Activated CD4-positive, CD25-positive, alpha-beta regulatory T cell (primary cell): ENCODE results near the gene STT3B.
"Not testable (repeated sequence)": the region's sequence is repeated elsewhere in the genome, so short reads cannot be mapped to it uniquely, and the experiment has no call there.

ENCODE experiments used
- DNase-seq, 4 experiments: peaks; one replicate each; lab custom pipeline; 2025; lab: John Stamatoyannopoulos, UW

STT3B gene

GRCh38 chr3:31605333-31605732, 72.6 kb downstream of the STT3B start:
- not testable (repeated sequence) for DNase-seq

- no peak for DNase-seq
Measured at GRCh38 chr3:31606453-31606852, 73.7 kb downstream of the STT3B start.

DNA sequence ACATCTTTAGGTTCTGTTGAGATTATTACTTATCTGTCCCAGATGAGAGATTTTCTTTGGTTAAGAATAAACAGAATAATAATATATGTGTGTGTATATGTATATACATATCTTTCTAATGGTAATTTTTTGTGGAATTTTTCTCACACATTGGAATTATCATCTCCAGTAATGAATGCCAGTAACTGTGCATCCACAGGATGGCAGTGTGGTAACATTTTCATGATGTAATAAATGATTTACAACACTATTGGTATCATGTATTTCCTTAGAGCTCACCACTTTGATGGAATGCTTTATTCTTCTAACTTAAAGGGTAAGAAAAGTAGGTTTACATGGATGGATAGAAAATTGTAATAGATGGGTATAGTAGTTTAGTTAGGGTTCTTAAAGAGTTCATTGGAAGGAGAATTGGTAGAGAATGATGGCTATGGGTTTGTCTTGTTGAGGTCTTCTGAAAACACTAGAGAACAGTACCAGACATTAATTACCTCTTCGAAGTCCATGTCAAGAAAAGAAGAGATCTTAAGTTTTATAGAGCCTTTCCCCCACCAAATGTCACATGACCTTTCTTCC, 78.1 kb downstream of the STT3B start:
- DNase-seq: no peak

DNA sequence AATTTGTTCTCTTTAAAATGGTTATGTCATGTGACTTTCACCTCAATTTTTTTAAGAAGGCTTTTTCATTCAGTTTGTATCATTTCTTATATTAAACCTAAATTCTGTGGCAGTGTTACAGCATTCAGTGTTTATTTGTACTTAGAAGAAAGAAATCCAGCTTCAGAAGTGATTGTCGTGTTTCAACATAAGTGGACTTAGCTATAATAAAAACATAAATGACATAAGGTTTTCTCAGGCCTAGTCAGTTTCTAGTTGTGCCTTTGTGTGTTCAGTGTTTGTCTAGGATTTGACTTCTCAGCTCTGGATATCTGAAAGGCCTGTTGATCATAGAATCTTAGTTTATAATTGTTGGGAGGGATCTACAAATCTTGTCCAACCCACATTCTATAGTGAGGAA, 80.5 kb downstream of the STT3B start:
- no peak for DNase-seq

GRCh38 chr3:31613654-31614053, 80.9 kb downstream of the STT3B start:
- no peak for DNase-seq

DNA sequence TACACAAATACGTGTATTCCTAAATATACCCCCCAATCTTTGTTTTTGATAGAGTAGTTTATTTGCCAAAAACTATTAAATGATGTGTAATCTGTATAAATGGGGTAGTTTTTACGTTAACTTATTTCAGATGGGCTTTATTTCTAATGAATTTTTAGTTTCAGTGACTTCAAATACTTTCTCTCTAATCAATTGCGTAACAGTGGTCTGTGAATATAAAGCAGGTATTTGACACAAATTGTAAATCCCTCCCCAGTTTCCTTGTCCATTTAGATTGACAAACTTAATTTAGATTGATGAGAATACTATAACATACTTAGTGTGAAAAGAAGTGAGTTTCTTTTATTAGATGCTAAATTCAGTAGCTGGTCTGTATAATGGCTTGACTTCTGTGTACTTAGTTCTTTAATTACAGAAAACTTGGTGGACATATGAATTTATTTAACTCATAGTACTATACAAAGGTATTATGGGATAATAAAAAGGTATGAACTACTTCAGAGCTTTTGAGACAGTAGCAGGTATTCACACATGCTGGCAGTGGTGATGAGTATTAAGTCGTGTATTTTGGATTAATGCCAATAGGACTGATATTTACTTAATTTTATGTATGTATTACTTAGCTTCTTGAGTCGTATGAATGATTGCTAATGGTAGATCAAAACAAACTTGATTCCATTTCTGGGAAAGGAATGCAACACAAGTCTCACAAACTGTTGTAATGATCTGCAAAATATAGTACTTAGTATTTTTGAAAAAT, 81.6 kb downstream of the STT3B start:
- no peak for DNase-seq

DNA sequence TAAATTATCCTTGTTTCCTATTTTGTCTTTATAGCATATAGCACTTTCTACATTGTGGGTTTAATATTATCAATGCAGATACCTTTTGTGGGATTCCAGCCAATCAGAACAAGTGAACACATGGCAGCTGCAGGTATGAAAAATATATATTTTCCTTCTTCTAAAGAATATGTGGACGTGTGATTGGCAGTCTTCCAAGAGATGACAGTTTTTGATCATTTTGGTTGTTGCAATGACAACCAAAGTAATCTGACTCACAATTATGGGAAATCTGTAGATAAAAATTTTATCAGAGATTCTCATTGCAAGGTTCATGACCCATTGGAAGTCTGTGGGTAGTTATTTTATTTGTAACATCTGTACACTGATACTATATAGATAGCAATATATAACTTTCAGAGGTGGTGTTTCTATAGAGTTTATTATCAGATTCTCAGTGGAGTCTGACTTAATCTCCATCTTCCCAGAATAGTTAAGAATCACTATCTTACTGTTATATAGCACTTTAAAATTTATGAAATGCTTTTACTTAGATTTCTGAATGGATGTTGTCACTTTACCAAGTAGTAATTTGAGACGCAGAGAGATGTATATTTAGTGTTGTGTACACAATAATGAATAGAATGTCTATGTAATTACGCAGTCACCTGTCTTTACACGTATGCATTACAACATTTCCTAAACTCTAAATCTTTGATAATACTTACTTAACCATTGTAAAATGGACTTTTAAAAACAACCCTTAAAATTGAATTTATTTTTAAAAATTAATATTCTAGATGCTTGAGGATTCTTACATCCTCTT, 82.5 kb downstream of the STT3B start:
- DNase-seq: no peak

DNA sequence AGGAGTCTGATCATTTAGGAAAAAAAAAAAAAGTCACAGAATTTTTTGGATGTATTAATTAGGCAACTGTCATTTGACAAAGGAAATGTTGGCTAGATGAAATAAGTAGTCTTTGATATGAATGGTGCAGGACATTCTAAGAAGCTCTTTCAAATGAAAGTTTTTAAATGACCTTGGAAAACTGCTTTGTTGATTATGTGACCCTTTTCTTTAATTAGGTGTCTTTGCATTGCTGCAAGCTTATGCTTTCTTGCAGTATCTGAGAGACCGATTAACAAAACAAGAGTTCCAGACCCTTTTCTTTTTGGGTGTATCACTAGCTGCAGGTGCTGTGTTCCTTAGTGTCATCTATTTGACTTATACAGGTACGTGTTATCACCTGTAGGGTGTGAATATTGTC, 84.0 kb downstream of the STT3B start:
- no peak for DNase-seq

- DNase-seq: no peak
Measured at GRCh38 chr3:31620656-31621055, 87.9 kb downstream of the STT3B start.

GRCh38 chr3:31621314-31621713, 88.6 kb downstream of the STT3B start:
- DNase-seq: no peak

- no peak for DNase-seq
Measured at GRCh38 chr3:31622636-31623288, 90.0 kb downstream of the STT3B start.

GRCh38 chr3:31624083-31624709, 91.5 kb downstream of the STT3B start:
- DNase-seq: no peak

DNA sequence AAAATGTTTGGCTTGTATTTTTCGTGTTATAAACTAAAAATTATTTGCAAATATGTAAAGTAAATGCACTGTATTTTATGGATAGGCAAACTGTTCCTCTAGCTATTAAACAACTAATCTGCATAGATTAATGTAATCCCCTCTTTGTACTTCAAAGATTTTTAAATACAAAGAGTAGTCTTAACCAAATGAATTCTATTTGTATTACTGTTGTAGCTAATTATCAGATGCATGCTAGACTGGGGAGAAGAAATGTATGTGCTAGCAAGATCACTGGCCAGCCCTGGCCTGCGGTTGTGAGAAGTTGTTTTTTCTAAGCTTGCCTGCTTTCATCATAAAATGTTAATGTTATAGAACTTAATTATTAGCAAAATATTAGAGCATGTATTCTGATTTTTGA, 92.6 kb downstream of the STT3B start:
- DNase-seq: no peak

GRCh38 chr3:31629054-31629453, 96.3 kb downstream of the STT3B start:
- DNase-seq: no peak

- no peak for DNase-seq
Measured at GRCh38 chr3:31634476-31634875, 101.8 kb downstream of the STT3B start.

DNA sequence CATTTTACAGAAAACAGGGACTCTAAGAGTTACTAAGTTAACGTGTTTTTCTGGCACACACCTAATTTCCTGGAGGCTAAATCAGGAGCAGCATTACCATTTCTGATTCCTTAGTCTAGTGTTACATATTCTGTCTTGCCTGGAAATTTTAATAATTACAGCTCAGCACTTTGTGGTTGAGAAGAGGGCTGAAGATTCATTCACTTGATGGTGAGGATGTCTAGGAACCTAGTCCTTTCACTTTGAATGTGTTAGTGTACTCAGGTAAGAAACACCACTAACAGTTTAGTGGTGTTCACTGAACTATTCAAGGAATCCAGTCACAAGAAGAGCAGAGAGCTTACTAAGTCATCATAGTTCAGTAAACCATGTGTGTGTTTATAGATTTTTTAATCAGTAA, 102.8 kb downstream of the STT3B start:
- no peak for DNase-seq

DNA sequence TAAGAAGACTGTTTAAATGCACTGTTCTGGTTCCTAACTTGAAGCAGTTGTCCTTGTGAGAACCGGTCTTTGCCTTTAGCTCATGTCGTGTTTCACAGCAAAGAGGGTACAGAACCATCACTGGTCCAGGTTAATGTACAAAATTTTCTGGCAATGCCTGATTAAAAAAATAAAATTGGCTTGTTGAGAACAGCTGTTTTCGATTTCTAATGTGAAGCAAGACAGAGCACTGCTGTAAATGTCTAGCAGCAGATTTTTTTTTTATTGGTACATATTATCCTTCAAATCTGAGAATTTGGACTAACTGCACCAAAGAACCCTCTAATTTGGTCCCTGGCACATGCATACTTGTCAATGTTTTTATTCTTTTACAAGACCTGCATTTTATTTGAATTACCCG, 103.3 kb downstream of the STT3B start:
- DNase-seq: no peak

- DNase-seq: no peak
Measured at GRCh38 chr3:31636694-31637442, 104.1 kb downstream of the STT3B start.

DNA sequence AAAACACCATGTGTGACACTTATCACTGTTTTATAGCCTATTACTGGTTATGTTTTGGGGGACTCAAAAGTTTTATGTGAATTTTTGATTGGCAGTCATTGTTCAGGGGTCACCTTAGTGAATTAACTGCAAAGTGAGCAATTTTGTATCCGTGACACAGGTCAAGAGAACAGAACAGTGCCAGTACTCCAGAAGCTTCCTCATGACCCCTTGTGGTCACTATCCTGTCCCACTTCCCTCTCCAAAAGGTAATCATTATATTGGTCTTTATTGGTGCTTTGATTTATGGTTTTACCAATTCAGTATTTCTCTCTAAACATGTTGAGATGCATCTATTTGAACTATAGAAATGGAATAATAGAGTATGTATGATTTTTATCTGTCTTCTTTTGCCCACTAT, 107.1 kb downstream of the STT3B start:
- no peak for DNase-seq

GRCh38 chr3:31645256-31645655, 112.5 kb downstream of the STT3B start:
- no peak for DNase-seq

GRCh38 chr3:31648286-31648968, 115.7 kb downstream of the STT3B start:
- no peak for DNase-seq
